ENCODE measurements around the gene CEP131.
"Not testable (repeated sequence)": the region's sequence is repeated elsewhere in the genome, so short reads cannot be mapped to it uniquely, and the experiment has no call there.

The CEP131 gene

GRCh38 chr17:81165246-81166032 lies 57.3 kb downstream of the CEP131 start, which contains the start of gene PVALEF:
TSS of gene PVALEF (plus strand) at chr17:81165507. CDS start at chr17:81181227, 15,720 bp downstream.
- DNase-seq (ENCODE audit: low read depth), result no peak

DNA sequence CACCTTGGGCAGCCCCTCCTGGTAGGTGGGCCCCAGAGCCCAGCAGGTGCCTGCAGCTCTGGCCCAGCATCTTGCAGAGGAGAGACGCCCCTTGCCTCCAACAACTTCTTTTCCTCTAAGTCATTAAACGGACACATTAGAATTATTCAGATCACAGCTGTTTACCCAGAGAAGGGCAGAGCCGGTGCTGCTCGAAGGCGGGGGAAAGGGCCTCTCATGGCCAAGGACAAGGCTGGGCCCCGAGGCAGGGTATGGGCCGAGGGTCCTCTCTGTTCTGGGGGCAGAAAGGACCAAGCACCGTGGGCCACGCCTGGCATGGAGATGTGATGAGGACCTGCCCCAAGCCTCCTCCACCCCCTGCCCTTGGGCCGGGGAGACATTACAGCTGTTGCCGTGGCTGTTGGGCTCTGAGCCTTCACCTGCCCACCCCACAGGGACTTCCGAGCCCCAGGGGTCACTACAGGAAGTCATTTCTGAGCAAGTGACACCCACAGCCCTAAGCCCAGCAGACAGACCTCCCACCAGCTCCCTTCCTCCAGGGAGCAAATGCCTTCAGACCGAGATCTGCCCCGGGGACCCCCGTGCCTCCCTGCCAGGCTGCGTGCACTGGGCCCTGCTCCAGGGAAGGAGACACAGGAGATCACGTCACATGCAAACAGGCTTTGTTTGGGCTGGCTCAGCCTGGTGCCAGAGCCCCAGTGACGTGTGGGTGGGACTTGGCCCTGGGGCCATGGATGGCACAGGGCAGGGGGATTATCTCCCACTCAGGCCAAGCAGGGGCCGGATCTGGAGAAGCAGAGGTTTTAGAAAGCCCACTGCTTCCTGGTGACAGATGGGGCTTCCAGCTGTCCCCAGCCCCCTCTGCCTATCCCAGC lies 58.2 kb downstream of the CEP131 start:
- no peak for DNase-seq (ENCODE audit: low read depth)

GRCh38 chr17:81163703-81164370 lies 58.9 kb downstream of the CEP131 start:
- no peak for DNase-seq (ENCODE audit: low read depth)

GRCh38 chr17:81163051-81163695 lies 59.6 kb downstream of the CEP131 start:
- DNase-seq (ENCODE audit: low read depth), result no peak

- no peak for DNase-seq (ENCODE audit: low read depth)
These were observed 60.3 kb downstream of the CEP131 start for GRCh38 chr17:81162491-81162890.

DNA sequence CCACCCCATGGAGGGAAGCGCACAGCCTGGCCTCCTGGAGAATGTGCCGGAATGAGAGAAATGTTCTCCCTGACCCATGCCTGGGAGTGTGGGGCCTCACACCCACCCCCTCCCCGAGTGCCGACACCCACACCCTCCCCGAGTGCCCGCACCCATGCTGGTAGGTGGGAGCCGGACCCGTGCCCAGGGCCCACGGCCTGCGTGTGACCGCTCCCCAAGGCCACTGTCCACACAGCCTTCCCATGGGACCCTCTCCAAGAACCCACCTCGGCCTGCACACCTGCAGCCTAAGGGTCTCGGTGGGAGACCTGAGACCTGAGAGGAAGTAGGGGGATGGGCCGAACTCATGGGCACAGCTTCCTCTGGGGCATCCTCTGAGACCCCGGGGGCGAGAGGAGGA lies 60.8 kb downstream of the CEP131 start:
- no peak for DNase-seq (ENCODE audit: low read depth)

DNA sequence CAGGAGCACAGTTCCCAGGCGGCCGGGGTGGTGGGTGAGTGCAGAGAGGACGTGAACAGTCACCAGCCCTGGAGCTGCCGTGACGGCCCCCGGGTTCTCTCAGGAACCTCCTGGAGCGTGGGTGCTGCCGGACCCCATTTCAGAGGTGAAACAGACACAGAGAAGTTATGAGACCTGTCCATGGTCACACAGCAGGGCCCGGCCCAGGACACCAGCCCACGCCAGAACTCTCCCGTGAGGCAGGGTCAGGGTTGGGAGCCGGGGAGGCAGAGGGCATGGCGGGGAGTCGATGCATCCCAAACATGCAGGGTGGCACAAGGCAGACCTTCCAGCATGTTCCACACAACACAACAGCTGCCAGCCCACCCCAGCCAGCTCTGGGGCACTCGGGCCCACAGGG lies 61.2 kb downstream of the CEP131 start:
- no peak for DNase-seq (ENCODE audit: low read depth)

DNA sequence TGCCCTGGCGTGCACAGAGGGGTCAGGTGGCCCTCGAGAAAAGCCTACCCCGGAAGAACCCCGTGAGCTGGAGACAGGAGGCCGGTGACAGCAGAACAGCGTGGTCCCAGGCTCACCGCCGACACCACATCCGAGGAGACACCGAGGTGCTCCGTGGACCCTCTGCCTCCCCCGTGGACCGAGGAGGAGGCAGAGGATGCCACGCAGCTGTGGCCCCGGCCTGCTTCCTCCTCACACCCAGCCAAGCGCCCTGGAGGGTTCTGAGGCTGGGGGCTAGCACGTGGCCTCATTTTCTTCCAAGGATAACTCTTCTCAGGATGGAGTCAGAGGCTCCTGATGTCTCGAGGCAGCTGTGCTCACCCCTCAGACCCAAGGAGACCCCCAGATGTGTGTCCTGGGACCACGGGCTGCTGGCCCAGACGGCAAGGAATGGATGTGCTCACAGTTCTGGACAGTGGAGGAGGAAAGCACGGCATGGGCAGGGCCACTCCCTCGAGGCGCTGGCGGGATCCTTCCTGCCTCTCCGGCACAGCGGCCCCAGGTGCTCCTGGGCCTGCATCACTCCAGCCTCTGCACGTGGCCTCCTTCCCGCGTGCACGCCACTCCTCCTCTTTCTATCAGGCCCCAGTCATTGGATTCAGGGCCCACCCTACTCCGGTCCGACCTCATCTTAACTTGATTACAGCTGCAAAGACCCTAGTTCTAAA lies 61.9 kb downstream of the CEP131 start:
- no peak for DNase-seq (ENCODE audit: low read depth)

- no peak for DNase-seq (ENCODE audit: low read depth)
These were observed 62.5 kb downstream of the CEP131 start for GRCh38 chr17:81160306-81160705.

DNA sequence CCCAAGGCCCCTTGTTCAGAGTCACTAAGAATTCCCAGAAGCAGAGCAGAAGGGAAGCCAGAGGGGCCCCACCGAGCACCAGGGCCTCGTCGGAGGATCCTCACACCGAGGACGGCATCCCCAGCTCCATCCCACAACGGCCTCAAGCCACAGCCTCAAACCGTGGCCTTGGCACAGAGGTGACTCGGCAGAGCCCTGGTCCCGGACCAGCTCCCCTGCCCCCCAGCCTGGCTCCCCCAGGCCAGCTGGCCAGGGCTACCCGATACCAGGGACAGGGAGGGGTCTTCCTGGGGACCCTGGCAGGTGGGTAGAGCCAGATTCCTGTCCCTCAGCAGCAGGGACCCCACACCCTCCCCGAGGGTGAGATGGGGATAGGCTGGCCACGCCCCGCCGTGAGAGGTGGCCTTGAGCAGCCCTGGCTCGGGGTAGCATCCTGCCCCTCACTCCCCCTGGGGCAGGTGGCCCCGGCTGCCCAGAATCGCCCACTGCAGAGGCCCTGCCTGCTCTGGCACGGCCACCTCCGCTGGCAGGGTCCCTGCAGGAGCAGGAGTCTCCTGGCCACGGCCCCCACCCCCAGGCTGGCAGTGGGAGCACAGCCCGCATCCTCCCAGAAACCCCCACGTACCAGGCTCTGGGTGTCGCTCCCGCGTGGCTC lies 63.0 kb downstream of the CEP131 start:
- no peak for DNase-seq (ENCODE audit: low read depth)

GRCh38 chr17:81158688-81159590 lies 63.8 kb downstream of the CEP131 start:
- no peak for DNase-seq (ENCODE audit: low read depth)

- no peak for DNase-seq (ENCODE audit: low read depth)
These were observed 64.7 kb downstream of the CEP131 start for GRCh38 chr17:81157848-81158687.

- DNase-seq (ENCODE audit: low read depth), result no peak
These were observed 65.6 kb downstream of the CEP131 start for GRCh38 chr17:81156866-81157805.

DNA sequence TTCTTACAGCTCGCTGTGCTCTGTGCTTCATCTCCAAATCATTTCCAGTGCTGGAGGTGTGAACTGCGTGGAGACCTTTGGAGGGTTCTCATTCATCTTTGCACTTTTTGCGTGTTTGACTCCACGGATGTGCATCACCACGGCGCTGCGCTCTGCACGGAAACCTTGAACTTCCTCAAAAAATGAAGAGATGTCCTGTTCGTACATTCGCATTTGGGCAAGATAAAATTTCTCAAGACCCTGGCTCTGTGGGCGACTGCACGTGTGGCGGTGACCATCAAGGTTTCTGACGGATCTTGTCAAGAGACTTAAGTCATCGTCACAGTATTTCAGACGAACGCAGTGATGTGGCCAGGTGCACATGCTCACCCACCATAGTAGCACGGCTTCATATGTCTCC lies 67.8 kb downstream of the CEP131 start:
- no peak for DNase-seq (ENCODE audit: low read depth)

GRCh38 chr17:81154016-81154415 lies 68.7 kb downstream of the CEP131 start:
- DNase-seq (ENCODE audit: low read depth), result not testable (repeated sequence)

DNA sequence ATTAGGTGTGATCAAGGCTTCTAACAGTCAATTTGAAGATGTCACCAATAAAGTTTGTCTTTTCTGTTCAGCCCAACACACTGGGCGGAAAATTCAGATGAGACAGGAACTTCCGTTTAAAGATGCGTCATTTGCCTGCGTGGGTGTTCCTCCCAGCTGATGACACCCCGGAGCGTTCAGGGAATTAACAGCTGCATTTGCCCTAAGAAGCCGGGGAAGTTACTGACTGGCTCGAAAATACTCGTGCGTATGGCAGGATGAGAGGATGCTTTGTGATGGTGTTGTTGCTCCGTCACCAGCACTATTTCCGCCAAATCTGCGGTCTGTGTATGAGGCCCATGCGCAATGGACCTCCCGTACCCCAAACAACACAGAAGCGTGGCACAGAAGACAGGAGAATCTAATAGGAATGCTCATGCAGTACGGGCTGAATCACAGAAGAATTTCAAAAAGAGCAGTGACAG lies 69.4 kb downstream of the CEP131 start:
- no peak for DNase-seq (ENCODE audit: low read depth)

DNA sequence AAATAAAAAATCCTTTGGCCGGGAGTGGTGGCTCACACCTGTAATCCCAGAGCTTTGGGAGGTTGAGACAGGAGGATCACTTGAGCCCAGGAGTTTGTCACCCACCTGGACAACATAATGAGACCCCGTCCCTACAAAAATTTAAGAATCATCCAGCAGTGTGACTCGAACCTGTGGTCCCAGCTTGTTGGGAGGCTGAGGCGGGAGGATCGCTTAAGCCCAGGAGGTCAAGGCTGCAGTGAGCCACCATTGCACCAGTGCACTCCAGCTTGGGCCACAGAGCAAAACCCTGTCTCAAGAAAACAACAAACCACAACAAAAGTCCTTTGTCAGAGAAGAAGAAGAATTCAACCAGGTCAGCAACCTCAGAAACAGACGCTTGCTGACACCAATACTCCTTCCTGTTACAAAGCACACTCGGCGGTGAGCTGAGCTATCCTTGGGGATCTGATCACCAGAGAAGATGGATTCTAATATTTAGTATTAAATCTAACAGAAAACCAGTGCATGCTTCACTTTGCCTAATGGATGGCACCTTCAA lies 70.4 kb downstream of the CEP131 start:
- no peak for DNase-seq (ENCODE audit: low read depth)
